Colon (tissue), 2 donors: ENCODE results near the gene KPNA2.
"Not testable (repeated sequence)": the region's sequence is repeated elsewhere in the genome, so short reads cannot be mapped to it uniquely, and the experiment has no call there.

ENCODE experiments used
- FAIRE-seq: peaks from 2 replicates; lab custom pipeline; 2012; peaks lifted over from hg19 to GRCh38; lab: Jason Lieb, UNC
- donor health status: control.
- donor health status: control.

KPNA2 gene

GRCh38 chr17:68020409-68020756, 15.2 kb upstream of the KPNA2 start:
- FAIRE-seq, result no peak

- FAIRE-seq, result not testable (repeated sequence)
Observed at GRCh38 chr17:68020791-68021190, 14.7 kb upstream of the KPNA2 start.

DNA sequence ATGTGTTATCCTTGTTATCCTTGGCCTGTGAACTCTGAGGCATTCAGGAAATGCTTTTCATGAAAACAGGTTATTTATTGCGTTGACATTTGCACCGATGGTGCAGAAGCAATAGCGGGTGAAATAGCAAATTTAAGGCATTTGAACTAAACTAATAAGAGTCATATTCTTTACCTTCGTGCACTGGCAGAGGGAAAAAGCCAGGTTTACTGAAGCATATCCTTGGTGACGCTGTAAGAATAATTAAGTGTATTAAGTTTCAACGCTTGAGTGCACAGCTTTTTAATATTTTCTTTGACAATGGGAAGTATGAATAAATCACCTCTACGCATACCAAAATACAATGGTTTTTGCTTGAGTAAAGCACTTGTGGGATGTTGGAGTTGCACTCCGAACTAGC, 13.6 kb upstream of the KPNA2 start:
- no peak for FAIRE-seq

GRCh38 chr17:68022547-68022946, 13.0 kb upstream of the KPNA2 start:
- not testable (repeated sequence) for FAIRE-seq

GRCh38 chr17:68029512-68030215, 5.9 kb upstream of the KPNA2 start:
- FAIRE-seq, result no peak

GRCh38 chr17:68033636-68034451, 1.7 kb upstream of the KPNA2 start:
- no peak for FAIRE-seq

DNA sequence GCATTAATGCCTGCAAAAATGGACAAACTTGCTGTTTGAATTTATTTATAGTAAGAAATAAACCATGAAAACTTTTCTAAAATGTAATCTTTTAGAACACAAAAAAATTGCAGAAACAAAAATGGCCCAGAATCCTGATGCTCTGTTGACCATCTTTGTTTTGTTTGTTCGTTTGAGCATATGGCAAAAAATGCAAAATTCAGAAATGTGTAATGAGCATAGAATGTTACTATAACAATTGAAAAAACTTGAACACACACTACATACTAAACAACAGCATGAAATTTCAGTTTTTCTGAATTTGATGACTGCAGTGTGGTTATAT, 1.1 kb upstream of the KPNA2 start:
- FAIRE-seq, result no peak

- FAIRE-seq, result no peak
Observed at GRCh38 chr17:68035131-68035522, 408 bp upstream of the KPNA2 start.

GRCh38 chr17:68036304-68037147, 991 bp downstream of the KPNA2 start:
- FAIRE-seq, result no peak

DNA sequence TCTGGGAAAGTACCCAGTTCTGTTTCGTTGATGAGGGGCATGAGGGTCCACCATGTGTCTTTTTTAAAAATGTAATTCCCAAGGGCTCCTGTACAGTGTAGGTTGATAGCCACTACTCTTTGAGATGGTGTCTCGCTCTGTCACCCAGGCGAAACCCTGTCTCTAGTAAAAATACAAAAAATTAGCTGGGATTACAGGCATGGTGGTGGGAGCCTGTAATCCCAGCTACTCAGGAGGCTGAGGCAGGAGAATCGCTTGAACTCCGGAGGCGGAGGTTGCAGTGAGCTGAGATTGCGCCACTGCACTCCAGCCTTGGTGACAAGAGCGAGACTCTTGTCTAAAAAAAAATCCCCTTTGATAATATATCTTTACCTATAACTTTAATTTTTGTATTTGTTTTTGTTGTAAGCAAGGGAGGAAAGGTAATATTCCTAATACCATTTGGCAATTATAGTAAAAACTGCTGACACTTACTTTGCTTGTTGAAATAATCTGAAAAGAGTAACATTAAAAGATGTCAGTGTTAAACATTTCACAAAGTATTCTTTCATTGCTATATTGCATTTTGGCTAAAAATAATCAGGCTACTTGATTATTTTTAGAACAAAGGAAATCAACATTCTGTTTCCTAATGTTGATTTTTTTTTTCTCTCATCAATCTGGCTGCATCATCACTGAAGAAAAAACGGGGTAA, 11.8 kb downstream of the KPNA2 start:
- FAIRE-seq, result no peak

DNA sequence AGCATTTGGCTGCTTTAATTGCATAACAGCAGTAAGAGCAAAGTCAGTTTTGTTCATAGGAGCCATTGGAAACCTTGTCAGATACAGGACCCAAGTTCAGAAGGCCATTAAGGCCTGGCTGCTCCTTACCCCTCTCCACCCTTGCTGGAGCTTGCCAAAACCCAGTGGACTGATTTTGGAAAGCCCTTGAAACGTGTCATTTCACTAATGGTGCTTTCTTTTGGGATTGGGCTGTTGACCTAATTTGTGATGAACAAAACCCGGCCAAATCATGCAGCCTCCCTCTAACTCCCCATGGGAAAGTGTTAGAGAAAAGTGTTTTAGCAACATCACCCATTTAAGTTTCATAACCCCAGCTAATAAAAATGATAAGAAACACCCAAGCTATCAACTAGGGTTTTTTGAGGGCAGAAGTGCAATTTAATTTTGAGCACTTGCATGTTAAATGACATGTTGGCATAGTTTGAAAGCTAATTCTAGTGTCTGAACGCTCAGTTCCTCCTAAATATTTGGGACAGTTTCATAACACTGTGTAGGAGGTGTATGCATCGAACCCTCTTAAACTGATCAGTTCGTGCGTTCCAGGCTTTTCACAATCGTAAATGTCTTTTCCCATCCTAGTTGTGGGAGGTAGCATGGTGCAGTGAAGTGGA, 12.5 kb downstream of the KPNA2 start:
- not testable (repeated sequence) for FAIRE-seq

DNA sequence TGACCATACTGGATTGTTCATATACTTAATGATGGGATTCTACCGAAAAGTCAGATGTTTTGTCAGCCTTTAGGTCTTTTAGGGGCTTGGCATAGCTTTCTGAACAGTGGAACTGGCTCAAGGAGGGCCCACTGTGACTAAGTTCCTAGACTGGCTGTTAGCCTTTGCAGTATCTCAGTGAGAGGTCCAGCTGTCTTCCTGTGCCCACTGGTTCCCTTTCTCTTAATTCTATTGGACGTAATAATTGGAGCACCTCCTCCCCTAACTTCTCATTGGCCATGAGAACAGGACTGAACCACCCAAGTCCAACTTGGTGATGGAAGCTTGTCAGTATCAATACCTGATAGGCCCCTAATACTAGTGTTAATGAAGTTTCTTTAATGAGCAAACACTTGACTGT, 13.5 kb downstream of the KPNA2 start:
- no peak for FAIRE-seq

DNA sequence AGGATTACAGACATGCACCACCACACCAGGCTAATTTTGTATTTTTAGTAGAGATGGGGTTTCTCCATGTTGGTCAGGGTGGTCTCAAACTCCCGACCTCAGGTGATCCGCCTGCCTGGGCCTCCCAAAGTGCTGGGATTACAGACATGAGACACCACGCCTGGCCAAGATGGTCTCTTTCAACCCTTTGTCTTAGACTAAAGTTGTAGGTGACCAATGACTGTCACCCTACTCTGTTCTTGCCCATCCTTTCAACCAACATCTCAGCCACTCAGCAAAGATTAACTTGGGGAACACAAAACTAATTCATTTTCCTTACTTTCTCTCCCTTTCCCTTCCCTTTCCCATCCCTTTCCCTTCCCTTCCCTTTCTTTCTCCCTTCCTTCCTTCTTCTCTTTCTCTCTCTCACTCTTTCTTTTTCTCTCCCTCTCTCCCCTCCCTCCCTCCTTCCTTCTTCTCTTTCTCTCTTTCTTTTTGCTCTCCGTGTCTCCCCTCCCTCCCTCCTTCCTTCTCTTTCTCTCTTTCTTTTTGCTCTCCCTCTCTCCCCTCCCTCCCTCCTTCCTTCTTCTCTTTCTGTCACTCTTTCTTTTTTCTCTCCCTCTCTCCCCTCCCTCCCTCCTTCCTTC, 14.4 kb downstream of the KPNA2 start:
- FAIRE-seq, result not testable (repeated sequence)

DNA sequence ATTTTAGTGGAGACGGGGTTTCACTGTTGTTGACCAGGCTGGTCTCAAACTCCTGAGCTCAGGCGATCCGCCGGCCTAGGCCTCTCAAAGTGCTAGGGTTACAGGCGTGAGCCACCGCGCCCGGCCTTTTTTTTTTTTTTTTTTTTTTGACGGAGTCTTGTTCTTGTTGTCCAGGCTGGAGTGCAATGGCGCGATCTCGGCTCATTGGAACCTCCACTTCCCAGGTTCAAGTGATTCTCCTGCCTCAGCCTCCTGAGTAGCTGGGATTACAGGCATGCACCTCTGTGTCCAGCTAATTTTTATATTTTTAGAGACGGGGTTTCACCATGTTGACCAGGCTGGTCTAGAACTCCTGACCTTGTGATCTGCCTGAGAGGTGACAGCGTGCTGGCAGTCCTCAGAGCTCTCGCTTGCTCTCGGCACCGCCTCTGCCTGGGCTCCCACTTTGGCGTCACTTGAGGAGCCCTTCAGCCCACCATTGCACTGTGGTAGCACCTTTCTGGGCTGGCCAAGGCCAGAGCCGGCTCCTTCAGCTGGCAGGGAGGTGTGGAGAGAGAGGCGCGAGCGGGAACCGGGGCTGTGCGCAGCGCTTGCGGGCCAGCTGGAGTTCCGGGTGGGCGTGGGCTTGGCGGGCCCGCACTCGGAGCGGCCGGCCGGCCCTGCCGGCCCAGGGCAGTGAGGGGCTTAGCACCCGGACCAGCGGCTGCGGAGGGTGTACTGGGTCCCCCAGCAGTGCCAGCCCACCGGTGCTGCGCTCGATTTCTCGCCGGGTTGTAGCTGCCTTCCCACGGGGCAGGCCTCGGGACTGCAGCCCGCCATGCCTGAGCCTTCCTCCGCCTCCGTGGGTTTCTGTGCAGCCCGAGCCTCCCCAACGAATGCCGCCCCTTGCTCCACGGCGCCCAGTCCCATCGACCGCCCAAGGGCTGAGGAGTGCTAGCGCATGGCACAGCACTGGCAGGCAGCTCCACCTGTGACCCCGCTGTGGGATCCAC, 16.1 kb downstream of the KPNA2 start:
- not testable (repeated sequence) for FAIRE-seq

DNA sequence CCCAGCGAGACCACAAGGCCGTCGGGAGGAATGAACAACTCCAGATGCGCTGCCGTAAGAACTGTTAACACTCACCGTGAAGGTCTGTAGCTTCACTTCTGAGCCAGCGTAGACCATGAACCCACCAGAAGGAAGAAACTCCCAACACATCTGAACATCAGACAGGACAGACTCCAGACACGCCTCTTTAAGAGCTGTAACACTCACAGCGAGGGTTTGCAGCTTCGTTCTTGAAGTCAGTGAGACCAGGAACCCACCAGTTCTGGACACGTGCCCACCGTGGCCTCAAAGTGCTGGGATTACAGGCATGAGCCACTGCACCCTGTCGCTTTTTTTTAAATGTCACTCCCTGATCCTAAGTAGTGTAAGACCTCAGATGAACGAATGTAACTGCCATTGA, 17.3 kb downstream of the KPNA2 start:
- no peak for FAIRE-seq

DNA sequence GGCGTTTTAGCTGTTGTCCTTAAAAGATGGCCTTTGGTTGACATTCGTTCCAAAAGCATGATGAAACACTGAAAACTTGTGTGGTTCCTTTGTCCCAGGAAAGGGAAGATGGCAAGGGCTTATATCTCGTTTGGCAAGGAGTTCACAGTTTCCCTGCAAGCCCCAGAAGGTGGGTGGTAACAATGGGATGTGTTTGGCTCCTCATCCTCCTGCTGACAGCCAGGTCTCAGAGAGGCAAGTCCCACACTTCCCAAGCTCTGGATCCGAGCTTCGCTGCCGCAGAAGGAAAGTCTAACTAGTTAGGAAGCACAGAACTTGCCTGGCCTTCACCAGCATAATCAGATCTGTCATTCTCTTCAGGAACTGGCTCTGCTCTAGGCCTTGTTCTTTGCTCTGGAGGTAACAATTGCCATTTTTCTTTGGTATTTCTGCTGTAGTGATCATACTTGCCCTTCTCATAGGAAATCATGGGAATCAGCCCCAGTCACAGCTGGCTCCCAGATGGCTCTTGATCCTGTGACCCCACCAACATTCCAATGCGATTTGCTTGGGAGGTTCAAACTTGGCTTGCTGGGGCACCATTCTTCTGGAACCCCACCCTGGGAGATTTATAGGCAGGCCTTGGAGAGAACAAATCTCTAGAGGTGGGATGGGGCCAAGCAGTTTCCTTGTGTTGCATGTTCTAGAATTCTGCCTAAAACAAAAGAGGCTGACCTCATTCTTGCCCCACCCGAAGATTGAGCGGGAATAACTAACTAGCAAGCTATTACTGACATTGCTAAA, 17.9 kb downstream of the KPNA2 start:
- no peak for FAIRE-seq

DNA sequence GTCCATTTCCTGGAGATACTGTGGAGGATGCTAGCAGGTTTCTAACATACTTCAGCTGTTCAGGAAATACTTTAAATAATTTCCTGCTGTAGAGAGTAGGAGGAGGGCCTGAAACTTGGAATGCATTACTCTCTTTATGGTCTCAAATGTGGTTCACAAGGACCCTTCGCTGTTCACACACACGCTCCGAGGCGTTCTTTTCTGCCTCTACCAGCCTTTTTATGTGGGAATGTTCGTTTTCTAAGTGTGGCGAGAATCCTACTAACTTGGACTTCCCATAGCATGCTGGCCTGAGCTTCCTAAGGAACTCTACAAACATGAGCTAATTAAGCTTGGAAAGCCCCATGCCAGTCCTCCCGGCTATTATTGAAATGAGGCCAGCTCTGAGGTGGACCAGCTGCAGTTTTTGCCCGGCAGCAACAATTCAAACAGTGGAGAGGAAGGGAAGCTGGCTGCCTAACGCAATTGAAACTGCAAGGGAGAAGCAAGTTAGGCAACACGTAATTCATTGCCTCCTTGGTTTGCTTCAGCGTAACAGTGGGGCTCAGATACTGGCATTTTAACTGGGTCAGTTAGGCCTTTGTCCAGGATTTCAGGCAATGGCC, 18.9 kb downstream of the KPNA2 start:
- no peak for FAIRE-seq

- FAIRE-seq, result no peak
Observed at GRCh38 chr17:68057531-68057952, 22.0 kb downstream of the KPNA2 start.

- no peak for FAIRE-seq
Observed at GRCh38 chr17:68060336-68060735, 24.8 kb downstream of the KPNA2 start.
